NCI-H2107 (cell line): ENCODE data around the gene TAGLN.
"Not testable (repeated sequence)": the region's sequence is repeated elsewhere in the genome, so short reads cannot be mapped to it uniquely, and the experiment has no call there.

Source experiments
- DNase-seq: peaks from one replicate; lab custom pipeline; 2025; lab: John Stamatoyannopoulos, UW

Gene TAGLN

DNA sequence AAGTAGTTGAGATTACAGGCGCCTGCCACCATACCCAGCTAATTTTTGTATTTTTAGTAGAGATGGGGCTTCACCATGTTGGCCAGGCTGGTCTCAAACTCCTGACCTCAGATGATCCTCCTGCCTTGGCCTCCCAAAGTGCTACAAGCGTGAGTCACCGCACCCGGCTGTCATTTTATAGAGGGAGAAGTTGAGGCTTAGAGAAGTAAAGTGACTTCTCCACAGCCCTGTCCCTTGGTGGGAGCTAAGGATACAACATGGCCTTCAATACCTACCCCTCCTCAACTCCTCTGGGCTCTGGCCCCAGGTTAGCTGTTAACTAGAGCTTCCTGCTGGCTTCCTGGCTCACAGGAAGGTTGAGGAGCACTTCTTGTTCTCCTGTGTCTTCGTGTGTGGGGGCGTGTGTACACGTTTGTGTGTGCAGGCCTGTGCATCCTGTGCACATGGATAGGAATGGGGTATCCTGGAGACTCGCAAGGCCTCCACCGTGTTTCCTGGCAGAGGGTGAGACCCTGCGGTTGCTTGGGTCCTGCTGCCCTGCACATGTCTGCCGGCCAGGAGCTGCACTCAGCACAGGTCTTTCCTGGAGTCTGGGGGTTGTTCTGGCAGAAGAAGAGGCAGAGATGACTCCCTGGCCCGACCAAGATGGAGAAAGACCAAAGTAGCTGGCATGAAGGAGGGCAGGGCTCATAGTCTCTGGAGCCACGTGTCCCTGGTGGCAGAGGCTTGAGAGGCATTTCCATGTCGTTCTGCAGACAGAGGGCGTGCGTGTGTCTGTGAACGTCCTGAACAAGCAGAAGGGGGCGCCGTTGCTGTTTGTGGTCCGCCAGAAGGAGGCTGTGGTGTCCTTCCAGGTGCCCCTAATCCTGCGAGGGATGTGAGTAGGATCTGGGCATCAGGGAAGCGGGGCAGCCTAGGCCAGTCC lies 18.2 kb upstream of the TAGLN start:
- no peak for DNase-seq

DNA sequence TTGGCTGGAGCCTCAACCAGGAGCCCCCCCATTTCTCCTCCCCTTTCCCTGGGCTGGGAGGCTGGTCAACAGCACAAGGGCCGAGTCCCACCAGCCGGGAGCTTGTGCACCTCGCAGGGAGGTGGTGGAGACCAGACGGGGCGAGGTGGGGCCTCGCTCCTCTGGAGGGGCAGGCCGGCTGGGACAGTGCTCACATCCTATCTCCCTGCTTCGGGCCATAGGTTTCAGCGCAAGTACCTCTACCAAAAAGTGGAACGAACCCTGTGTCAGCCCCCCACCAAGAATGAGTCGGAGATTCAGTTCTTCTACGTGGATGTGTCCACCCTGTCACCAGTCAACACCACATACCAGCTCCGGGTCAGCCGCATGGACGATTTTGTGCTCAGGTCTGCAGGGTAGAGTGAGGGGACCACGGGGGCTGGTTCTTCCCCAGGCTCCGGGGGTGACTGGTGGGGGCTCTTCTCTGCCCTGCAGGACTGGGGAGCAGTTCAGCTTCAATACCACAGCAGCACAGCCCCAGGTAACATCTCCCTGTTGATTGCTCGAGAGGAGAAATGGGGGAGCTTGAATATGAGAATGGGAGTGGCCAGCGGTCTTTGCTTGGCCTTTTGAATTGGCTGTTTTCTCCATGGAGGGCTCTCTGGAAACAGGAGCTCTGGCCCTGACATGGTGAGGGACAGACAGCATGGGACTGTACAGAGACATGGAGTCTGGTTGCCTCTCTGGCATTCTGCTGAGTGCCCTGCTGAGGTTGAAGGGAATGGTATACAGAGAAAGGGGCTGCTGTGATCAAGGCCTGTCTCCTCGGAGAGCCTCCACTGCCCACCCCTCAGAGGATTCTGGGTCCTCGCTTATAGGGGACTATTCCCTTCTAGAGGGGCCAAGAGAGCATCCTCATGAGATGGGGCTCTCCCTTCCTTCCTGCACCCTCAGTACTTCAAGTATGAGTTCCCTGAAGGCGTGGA lies 17.3 kb upstream of the TAGLN start:
- no peak for DNase-seq

DNA sequence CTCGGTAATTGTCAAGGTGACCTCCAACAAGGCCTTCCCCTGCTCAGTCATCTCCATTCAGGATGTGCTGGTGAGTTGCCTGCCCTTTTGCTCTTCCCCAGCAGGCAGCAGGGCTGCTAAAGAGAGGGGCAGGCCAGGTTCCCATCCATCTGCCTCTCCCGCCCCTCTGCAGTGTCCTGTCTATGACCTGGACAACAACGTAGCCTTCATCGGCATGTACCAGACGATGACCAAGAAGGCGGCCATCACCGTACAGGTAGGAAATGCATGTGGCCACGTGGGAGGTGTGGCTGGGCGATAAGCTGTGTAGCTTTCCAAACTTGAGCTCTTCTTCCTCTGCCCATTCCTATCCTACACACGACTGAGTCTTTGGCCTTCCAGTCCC lies 16.6 kb upstream of the TAGLN start:
- no peak for DNase-seq

DNA sequence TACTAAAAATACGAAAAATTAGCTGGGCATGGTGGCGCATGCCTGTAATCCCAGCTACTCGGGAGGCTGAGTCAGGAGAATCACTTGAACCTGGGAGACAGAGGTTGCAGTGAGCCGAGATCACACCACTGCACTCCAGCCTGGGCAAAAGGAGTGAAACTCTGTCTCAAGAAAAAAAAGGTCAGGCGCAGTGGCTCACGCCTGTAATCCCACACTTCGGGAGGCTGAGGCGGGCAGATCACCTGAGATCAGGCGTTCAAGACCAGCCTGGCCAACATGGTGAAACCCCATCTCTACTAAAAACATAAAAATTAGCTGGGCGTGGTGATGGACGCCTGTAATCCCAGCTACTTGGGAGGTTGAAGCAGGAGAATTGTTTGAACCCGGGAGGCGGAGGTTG lies 16.0 kb upstream of the TAGLN start:
- DNase-seq: not testable (repeated sequence)

DNA sequence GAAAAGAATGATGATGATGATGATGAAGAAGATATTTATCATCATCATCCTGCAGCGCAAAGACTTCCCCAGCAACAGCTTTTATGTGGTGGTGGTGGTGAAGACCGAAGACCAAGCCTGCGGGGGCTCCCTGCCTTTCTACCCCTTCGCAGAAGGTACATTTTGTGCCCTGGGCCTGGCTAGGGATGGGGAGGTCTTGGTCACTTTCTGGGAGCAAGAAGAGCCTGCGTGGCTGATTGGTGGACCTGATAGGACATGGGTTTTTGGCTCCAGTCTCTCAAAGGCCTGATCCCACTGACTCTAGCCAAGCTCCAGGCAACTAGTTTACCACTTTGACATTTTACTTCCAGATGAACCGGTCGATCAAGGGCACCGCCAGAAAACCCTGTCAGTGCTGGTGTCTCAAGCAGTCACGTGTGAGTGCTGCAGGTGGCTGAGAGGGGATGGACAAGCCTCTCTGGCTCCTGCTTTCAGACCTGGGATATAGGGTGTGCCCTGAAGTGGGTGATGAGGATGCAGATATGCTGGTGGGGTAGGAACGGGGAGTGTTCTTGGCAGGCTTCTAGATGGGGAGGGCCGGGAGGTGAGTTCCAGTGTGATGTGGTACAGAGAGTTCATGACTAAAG lies 15.3 kb upstream of the TAGLN start:
- no peak for DNase-seq

DNA sequence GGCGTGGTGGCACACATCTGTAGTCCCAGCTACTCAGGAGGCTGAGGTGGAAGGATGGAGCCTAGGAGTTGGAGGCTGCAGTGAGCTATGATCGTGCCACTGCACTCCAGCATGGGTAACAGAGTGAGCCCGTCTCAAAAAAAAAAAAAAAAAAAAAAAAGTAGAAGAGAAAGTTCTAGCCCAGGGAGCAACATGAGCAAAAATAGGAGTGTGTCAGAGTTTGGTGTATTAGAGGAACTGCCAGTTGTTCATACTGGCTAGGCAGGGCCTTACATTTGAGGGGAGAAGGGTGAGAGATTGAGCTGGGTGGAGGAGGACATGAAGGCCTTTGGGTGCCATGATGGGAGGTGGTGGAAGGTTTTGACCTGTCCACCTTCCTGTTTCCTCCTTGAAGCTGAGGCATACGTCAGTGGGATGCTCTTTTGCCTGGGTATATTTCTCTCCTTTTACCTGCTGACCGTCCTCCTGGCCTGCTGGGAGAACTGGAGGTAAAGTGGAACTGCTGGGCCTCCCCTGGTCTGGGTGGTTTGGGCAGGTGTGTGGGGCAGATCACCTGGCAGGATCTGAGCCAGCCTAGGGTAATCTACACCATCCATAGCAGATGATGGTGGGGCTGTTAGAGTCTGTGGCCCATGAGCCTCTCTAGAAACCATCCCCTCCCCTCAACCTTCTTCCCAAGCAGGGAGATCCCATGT lies 13.3 kb upstream of the TAGLN start:
- DNase-seq: no peak

DNA sequence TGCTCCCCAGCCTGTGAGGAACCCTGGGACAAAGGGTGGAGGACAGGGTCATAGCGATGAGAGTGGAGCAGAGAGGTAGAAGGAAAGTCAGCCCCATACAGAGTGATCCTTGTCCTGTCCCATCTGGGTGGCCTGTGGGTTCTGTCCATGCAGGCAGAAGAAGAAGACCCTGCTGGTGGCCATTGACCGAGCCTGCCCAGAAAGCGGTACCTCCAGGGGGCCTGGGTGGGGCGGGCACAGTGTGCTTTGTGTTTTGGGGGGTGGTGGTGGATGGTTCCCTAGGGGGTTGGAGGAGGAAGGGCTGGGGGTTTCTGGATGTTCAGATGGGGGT lies 12.8 kb upstream of the TAGLN start:
- no peak for DNase-seq

DNA sequence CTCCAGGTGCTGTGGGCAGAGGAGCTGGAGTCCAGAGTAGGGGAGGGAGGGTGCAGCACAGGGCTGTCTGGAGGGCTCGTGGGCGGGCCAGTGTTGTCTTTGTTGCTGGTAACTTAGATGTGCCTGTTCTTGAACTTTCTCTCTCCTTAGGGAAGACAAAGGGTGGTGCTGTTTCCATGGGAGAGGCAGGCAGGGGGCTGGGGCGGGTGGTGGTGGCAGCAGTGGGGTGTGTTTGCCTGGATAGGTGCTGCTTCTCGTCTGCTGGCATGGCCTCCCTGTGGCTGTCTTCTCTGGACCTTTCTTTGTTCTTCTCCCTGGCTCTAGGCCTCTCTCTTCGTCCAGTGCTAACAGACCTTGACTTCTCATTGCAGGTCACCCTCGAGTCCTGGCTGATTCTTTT lies 12.2 kb upstream of the TAGLN start:
- no peak for DNase-seq

DNA sequence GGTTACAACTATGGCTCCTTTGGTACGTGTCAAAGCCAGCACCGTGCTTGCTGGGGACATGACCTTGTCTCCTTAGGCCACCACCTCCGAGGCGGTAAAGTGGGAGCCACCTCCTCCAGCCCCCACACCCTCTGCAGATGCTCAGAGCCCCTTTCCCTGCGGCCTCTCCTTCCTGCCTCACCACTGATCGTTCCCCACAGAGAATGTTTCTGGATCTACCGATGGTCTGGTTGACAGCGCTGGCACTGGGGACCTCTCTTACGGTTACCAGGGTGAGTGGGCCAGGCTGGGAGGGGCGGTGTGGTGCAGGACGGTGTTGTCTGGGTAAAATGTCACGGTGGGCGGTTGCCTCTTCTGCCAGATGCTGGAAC lies 11.8 kb upstream of the TAGLN start:
- no peak for DNase-seq

DNA sequence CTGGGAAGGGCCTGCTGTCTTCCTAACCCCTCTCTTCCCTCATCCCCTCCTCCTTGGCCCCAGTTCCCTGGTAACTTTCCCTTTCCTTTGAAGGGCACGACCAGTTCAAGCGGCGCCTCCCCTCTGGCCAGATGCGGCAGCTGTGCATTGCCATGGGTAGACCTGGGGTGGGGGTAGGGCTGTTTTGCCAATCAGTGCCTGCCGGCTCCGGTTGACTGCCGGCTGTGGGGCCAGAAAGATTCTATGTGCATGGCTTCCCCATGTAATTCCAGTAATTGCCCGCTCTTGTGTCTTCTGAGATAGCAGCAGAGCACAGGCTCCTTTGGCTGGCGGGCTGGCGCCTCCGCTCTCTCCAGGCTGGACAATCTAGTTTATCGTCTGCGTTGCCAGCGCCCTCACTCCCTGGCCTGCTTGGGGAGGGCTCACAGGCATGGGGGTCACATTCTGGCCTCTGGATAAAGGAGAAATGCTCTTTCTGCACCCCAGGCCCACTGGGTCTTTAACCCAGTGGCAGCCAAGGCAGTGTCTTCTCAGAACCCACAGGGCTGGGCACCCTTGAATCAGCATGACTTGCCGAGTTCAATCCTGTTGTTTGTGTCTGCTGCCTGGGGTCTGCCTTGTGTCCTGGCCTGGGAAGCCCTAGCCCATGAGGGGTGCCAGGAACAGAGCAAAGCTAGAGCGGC lies 11.2 kb upstream of the TAGLN start:
- no peak for DNase-seq

DNA sequence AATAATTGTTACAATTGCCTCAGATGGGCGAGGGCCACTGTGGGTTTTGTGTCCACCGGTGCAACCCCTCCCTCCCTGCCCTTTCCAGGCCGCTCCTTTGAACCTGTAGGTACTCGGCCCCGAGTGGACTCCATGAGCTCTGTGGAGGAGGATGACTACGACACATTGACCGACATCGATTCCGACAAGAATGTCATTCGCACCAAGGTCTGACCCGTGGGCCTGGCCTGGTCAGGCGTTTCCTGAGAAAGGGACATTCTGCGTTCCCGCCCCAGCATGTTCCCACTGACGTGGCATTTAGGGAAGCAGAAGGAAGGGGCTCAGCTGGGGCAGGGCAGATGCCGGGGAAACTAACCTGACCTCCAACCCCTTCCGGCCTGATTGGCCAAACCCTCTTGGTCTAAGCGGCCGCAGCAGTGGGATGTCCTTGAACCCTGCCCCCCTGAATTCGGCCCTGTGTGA lies 10.5 kb upstream of the TAGLN start:
- no peak for DNase-seq

DNA sequence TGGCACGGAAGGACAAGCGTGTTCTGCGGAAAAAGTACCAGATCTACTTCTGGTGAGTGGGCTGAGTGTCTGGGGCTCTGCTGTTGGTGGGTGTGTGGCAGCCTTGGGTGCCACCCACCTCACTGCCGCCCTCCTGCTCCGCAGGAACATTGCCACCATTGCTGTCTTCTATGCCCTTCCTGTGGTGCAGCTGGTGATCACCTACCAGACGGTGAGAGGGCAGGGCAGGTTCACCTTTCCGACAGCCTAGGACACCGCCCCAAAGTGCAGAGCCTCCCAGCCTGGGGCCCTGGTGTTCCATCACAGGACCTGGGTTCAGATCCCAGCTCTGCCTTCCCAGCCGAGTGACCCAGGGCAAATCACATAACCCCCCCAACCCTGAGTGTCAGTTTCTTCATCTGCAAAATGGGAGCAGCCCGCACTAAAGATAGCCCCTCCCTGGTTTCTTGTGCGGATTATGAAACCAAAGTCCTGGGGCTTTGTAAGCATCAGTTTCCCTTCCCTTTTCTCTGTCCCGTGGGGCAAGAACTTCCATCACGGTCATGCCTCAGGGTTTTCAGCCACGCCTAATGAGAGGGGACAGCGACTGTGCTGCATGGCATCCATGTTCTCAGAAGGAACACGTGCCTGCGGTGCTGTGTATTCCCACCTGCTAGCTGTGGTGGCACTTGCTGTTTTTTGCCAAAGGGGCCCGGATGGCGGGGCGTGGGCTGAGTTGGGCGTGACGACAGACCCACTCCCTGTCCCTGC lies 9.8 kb upstream of the TAGLN start:
- no peak for DNase-seq

DNA sequence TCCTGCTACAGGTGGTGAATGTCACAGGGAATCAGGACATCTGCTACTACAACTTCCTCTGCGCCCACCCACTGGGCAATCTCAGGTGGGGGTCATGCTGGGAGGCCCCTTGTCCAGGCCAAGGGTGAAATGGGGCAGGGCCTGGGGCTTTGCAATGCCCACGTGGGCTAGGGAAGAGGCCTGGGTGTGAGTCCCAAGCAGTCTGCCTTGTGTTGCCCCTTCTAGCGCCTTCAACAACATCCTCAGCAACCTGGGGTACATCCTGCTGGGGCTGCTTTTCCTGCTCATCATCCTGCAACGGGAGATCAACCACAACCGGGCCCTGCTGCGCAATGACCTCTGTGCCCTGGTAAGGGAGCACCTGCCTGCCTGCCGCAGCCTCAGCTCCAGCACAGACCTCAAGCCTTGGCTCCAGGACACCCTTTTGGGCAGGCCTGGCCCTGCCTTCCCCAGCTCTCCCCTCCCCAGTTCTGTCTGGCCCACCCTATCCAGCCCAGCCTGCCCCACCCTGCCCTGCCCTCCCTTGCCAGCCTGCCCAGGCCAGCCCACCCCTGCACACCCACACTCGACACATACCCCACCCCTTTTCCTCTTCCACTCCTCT lies 9.1 kb upstream of the TAGLN start:
- DNase-seq: no peak

DNA sequence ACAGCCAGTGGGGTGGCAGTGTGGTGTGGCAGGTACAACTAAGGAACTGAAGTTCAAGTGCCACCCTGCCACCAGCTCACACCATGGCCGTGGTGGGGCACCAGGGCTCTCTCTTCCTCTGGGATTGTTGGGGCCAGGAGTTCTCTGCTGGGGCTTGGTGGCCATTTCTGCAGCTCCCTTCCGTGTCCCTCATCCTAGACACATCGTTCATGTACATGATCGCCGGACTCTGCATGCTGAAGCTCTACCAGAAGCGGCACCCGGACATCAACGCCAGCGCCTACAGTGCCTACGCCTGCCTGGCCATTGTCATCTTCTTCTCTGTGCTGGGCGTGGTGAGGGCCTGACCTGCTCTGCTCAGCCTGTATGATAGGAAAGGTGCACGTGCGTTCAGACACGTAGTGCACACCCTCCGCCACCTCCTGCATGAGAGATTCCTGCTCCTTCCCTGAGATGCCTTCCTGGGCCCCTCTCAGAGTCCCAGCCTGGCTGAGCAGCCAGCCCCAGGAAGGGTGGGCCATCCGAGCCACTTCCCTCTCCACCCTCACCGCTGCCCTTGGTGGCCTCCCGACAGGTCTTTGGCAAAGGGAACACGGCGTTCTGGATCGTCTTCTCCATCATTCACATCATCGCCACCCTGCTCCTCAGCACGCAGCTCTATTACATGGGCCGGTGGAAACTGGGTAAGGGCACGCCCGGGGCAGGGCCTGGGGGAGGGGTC lies 7.3 kb upstream of the TAGLN start:
- DNase-seq: no peak

DNA sequence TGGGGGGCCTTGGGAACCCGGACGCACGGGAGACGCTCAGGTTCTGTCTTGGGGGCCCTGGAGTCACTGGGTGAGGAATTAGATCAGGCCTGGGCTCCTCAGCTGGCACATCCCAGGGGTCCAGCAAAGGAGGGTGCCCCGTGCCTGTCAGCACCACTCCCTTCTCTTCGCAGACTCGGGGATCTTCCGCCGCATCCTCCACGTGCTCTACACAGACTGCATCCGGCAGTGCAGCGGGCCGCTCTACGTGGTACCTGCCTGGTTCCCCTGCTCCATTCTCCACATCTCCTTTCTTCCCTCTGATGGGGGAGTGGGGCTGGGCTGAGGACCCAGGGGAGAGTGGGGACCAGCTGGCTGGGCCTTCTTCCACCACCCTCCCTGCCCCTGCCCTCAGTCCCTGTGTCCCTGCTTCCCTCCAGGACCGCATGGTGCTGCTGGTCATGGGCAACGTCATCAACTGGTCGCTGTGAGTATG lies 6.7 kb upstream of the TAGLN start:
- DNase-seq: no peak

DNA sequence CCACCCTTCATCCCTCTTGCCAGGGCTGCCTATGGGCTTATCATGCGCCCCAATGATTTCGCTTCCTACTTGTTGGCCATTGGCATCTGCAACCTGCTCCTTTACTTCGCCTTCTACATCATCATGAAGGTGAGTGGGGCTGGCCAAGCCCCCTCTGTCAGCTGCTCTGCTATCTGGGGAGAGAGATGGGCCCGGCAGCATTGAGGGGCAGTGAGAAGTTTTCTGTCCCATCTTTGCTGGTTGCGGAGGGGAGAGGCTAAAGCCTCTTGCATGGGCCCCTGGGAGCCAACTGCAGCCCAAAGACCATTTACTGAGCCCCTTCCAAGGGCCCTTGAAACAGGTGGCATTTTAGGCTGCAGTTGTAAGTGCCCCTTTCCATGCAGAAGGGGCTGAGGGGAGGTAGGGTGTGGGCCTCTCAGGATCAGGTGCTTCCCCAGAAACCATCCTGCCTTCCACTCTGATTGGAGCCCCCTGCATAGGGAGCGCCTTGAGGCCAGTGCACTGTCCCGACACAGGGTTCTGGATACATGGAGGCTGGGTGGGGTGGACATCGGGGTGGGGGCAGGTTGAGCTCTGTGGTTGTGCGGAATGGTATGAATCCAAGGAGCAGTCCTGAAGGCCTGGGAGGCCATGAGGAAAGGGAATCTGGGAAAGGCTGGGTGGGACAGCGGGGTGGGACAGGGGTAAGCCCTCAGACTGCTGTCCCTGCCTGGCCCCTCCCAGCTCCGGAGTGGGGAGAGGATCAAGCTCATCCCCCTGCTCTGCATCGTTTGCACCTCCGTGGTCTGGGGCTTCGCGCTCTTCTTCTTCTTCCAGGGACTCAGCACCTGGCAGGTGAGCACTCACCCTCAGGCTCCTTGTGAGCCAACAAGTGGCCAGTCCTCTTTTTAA lies 5.8 kb upstream of the TAGLN start:
- DNase-seq: no peak

DNA sequence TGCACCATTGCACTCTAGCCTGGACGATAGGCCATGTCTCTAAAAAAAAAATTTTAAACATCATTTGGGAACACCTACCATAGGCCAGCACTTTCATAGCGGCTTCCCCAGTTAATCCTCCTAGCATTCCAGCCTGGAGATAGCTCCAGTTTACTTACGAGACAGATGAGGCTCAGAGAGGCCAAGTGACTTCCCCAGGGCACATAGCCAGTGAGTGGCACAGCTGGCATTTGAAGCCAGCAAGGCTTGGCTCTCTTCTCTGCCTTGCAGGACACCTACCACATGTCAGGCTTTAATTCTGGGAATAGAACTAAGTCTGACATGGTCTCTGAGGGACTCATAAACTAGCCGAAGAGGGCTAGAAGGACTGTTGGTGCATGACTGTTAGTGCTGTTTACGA lies 4.9 kb upstream of the TAGLN start:
- no peak for DNase-seq

DNA sequence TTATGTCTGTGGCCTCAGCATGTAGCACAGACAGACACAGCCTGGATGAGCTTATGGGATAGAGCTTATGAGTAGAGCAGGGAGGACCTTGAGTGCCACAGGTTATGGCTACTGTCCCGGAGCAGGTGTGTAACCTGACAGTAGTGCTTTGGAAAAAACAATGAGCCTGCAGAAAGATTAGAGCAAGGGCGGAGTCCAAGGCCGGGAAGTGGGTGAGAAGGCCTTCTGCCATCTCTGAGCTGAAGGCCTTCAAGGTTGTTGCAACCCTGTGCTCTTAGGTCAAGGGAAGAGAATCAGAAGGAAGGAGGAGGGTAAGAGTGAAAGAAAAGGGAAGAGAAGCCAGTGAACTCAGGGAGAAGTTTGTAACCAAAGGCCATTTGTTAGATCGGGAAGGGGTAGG lies 3.9 kb upstream of the TAGLN start:
- no peak for DNase-seq
